GM21717 (cell line): Measurements from ENCODE around the gene RAD51B.
"Not testable (repeated sequence)": the region's sequence is repeated elsewhere in the genome, so short reads cannot be mapped to it uniquely, and the experiment has no call there.

Experiments
- ATAC-seq: cut with Tn5 transposase; IDR thresholded peaks from one replicate; pipeline ENCODE4 v1.9.1; 2021; ENCODE audit warnings: mild to moderate bottlenecking, moderate library complexity; ENCODE audit not compliant: unreplicated experiment

Gene RAD51B

GRCh38 chr14:67978749-67979148, 159.2 kb downstream of the RAD51B start:
- no peak for ATAC-seq

DNA sequence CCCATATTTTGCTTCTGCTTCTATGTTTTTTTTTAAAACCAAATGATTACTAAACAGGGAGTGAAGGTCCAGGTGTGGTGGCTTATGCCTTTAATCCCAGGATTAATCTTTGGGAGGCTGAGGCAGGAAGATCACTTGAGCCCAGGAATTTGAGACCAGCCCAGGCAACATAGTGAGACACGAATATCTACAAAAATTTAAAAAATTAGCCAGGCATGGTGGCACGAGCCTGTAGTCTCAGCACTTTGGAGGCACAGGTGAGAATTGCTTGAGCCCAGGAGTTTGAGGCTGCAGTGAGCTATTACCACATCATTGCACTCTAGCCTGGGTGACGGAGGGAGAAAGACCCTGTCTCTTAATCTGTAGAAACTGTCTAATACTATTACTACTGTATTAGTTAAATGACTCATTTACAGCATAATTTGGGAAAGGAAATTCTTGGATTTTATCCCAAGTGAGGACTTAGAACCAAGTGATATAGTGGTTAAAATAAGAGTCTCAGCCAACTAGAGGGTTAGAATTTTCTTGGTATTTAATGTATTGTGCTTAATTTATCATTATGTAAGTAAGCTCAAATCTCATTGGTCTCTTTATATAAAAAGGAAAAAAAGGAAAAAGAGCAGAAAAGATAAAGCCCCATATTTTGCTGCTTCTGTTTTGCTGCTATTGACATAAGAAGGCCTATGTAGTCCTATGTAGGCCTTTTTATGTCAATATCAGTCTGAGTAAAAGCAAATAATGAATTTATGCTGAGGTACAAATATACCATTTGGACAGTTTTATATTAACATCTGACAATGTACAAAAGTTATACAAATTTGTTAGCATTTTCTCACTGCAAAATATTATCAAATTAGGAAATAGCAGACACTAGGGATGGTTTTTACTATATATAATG, 163.4 kb downstream of the RAD51B start:
- ATAC-seq = no peak

GRCh38 chr14:67984274-67984673, 164.7 kb downstream of the RAD51B start:
- ATAC-seq = no peak

DNA sequence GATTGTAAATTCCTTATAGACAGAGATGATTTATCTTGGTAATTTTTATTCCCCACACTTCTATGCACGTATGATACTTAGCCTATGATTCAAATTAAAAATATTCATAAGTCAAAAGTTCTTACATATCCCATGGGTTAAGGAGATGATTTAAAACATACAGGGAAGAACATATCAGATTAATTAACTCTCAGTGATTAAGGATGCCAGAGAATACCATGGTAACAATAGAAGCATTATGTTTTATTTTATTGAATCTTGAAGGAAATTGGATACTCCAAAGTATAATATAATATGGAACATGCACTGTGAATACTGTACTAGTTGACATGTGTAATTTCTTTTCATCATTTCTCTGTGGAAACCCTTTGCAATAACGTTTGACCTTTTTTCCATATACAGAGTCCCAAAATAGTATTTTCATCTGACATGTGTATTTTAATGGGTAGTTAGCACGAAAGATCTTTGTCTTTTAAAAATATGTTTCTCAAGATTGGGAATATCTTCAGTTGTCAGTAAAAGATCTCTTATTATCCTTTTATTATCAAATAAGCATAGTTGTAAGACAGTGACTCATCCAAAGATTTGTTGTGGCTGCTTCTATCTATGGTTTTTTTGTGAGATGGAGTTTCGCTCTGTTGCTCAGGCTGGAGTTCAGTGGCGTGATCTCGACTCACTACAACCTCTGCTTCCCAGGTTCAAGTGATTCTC, 166.7 kb downstream of the RAD51B start:
- ATAC-seq = no peak

DNA sequence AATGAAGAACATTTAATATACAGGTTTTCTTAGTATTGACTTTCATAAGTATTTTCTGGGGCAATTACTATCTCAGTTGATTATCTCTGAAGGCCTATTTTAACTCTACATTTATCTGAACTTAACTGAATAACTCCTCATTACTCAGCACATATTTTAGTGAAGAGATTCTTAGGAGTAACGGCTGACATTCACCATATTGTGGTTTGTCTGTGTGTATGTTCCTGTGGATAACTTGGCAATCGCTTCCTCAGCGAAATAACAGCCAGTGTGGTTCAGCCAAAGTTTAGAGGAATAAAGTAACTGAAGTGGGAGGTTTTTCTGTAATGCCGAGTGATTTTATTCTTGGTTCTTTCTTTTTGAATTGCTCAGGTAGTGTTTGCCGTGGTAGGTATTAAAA, 168.0 kb downstream of the RAD51B start:
- no peak for ATAC-seq

DNA sequence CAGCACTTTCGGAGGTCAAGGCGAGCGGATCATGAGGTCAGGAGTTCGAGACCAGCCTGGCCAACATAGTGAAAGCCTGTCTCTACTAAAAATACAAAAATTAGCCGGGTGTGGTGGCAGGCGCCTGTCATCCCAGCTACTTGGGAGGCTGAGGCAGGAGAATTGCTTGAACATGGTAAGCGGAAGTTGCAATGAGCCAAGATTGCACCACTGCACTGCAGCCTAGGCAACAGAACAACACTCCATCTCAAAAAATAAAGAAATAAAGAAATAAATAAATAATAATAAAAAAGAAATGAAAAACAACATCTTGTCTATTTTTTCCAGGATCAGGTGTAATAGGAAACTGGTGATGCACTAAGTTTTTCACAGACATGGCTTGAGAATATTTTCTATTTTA, 168.6 kb downstream of the RAD51B start:
- ATAC-seq = not testable (repeated sequence)

GRCh38 chr14:67990576-67990975, 171.0 kb downstream of the RAD51B start:
- no peak for ATAC-seq

- no peak for ATAC-seq
These were observed 175.0 kb downstream of the RAD51B start for GRCh38 chr14:67994531-67994930.

DNA sequence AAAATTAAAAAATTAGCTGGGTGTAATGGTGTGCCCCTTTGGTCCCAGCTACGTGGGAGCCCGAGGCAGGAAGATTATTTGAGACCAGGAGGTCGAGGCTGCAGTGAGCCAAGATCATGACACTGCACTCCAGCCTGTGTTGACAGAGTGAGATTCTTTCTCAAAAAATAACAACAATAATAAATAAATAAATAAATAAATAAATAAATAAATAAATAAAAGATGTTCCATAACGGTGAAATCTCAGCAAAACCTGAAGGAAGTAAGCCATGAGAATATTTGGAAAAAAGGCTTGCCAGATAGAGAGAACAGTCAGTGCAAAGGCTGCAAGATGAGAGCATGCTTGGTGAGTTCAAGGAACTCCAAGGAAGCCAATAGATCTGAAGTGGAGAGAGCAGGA, 176.7 kb downstream of the RAD51B start:
- ATAC-seq = no peak

GRCh38 chr14:67998834-67999233, 179.3 kb downstream of the RAD51B start:
- ATAC-seq = no peak

GRCh38 chr14:67999290-67999689, 179.7 kb downstream of the RAD51B start:
- ATAC-seq = no peak

- no peak for ATAC-seq
These were observed 180.3 kb downstream of the RAD51B start for GRCh38 chr14:67999705-68000384.

- ATAC-seq = no peak
These were observed 180.9 kb downstream of the RAD51B start for GRCh38 chr14:68000511-68000910.

DNA sequence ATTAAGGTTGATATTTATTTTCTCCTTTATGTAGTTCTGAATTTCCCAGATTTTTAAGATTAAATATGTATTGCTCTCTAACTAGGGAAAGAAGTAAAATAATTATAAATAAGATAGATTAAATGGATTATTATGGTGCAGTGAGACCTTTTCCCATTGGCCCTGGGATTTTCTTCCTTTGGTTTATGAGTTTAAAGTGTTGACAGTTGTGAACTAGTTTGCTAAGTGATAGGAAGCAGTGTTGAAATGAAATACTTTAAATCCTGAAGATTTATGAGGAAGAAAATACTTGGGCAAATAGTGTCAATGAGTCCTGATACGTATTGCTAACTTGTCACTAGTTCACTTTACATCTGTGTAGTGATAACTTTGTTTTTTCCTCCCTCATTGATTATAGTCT, 188.9 kb downstream of the RAD51B start:
- no peak for ATAC-seq

GRCh38 chr14:68011406-68012028, 191.9 kb downstream of the RAD51B start:
- ATAC-seq = no peak

DNA sequence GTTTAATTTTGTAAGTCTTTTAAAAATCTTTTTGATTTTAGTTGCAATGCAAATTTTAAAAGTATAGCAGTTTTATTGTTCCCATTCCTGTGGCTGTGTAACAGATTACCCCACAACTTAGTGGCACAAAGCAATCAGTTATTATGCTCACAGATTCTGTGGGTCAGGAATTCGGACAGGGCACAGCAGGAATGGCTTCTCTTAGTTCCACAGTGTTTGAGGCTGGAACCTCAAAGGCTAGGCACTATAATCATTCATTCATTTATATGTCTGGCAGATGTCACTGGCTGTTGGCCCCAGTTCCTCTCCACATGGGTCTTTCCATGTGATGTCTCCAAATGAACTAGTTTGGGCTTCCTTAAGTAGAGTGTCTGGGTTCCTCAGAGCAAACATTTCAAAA, 193.3 kb downstream of the RAD51B start:
- no peak for ATAC-seq

GRCh38 chr14:68013326-68013725, 193.7 kb downstream of the RAD51B start:
- ATAC-seq = no peak

- ATAC-seq = no peak
These were observed 195.2 kb downstream of the RAD51B start for GRCh38 chr14:68014771-68015170.

DNA sequence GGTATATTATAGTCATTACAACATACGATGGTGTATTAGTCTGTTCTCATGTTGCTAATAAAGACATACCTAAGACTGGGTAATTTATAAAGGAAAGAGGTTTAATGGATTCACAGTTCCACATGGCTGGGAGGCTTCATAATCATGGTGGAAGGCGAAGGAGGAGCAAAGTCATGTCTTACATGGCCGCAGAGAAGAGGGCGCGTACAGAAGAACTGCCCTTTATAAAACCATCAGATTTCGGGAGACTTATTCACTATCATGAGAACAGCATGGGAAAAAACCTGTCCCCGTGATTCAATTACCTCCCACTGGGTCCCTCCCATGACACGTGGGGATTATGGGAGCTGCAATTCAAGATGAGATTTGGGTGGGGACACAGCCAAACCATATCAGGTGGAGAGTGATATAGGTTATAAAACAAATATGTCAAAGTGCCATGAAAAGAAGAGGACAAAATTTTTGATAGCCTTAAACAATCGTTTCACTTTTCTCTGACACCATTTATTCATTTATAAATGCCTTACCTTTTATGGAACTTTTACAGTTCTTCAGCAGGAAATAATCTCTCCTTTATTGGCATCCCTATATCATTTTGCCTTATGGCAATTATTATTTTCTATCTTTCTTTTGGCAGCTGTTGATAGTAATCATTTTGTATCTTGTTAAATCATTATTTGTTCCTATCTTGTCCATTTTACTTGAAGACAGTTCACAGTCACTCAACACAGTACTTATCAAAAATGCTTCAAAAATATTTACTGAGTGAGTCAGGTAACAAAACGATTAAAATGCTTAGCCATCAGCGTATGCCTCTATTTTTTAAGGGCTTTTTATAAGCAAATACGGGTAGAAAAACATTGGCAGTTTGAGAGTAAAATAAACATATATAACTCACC, 196.0 kb downstream of the RAD51B start:
- no peak for ATAC-seq

- no peak for ATAC-seq
These were observed 196.8 kb downstream of the RAD51B start for GRCh38 chr14:68016255-68016914.
